Measurements from ENCODE around the gene NCKAP5.

- TF ChIP-seq HCFC1 (IDR thresholded peaks at IDR 0.05; ENCODE audit: low read depth, low read length) (no peak), STAG1 (CRISPR knock-in tag; IDR thresholded peaks at IDR 0.05) (no peak), RNF219 (CRISPR knock-in tag; IDR thresholded peaks at IDR 0.05) (no peak), GABPA (IDR thresholded peaks at IDR 0.05; ENCODE audit: low read depth, low read length) (no peak), GABPA (CRISPR knock-in tag; IDR thresholded peaks at IDR 0.05; ENCODE audit: low read depth) (no peak), POLR2AphosphoS5 (IDR thresholded peaks at IDR 0.05; ENCODE audit: low read depth, low read length) (no peak), NBN (conservative IDR thresholded peaks at IDR 0.05) (no peak)
Observed at GRCh38 chr2:133253793-133254192, 314.5 kb downstream of the NCKAP5 start.

Data from HepG2 (cell line).